WTC11 (cell line): Measurements from ENCODE around the gene SPATA31D3. TPM values are rescaled to one million over a fixed set of nuclear protein-coding genes. Genes with fewer than 3 reads are reported as not detected.

Experiments
- ATAC-seq: fragments of 200-7000 bp; cut with Tn5 transposase; 2 replicates; pipeline ENCODE4 v1.10.0; 2021; ENCODE audit warnings: mild to moderate bottlenecking, moderate library complexity
- CTCF ChIA-PET: fragments of 300-600 bp; sonication (Branson Sonifier 250); formaldehyde crosslinking; loops from one replicate; lab custom pipeline; 2021; ENCODE audit warnings: antibody characterized with exemption; lab: Charles Lee
- POLR2A ChIA-PET: fragments of 350-600 bp; sonication (Branson Sonifier 250); formaldehyde crosslinking; loops from one replicate; lab custom pipeline; 2021; ENCODE audit warnings: antibody characterized with exemption; lab: Charles Lee
- DNase-seq: peaks from one replicate; pipeline ENCODE4 v3.0.0; 2021; ENCODE audit warnings: low spot score
- H3K27ac Mint-ChIP-seq: 2 replicates; pipeline ENCODE4 v1.8.0; 2021; ENCODE audit warnings: mixed read lengths
- H3K27me3 Mint-ChIP-seq: 2 replicates; pipeline ENCODE4 v1.8.0; 2021; ENCODE audit warnings: low read depth, mild to moderate bottlenecking, moderate library complexity, mixed read lengths
- H3K36me3 Mint-ChIP-seq: 2 replicates; pipeline ENCODE4 v1.8.0; 2021; ENCODE audit warnings: mixed read lengths
- H3K4me1 Mint-ChIP-seq: 2 replicates; pipeline ENCODE4 v1.8.0; 2022; ENCODE audit warnings: mixed read lengths
- H3K4me3 Mint-ChIP-seq: 2 replicates; pipeline ENCODE4 v1.8.0; 2021; ENCODE audit warnings: mild to moderate bottlenecking, moderate library complexity, mixed read lengths
- H3K9me3 Mint-ChIP-seq: 2 replicates; pipeline ENCODE4 v1.8.0; 2021; ENCODE audit warnings: mixed read lengths
- AR ChIP-seq: fragments of 250-450 bp; sonication (Bioruptor Pico); IDR thresholded peaks from 2 replicates; pipeline ENCODE4 v1.9.0; 2021; ENCODE audit warnings: mild to moderate bottlenecking
- ATF1 ChIP-seq: sonication (generic); formaldehyde crosslinking; IDR thresholded peaks from 2 replicates; pipeline ENCODE4 v1.8.1; 2023; ENCODE audit warnings: mild to moderate bottlenecking, moderate library complexity, missing genetic modification reagents
- ETV6 ChIP-seq: sonication (generic); formaldehyde crosslinking; IDR thresholded peaks from 2 replicates; pipeline ENCODE4 v1.8.1; 2022; ENCODE audit warnings: mild to moderate bottlenecking, missing genetic modification reagents
- FOXJ3 ChIP-seq: sonication (generic); formaldehyde crosslinking; IDR thresholded peaks from 2 replicates; pipeline ENCODE4 v1.9.0; 2021; ENCODE audit warnings: missing genetic modification reagents, mild to moderate bottlenecking, borderline replicate concordance
- GRHL2 ChIP-seq: fragments of 250-450 bp; sonication (Bioruptor Pico); IDR thresholded peaks from 2 replicates; pipeline ENCODE4 v1.8.0; 2022; ENCODE audit warnings: mild to moderate bottlenecking, moderate library complexity; ENCODE audit not compliant: insufficient replicate concordance, severe bottlenecking
- JAZF1 ChIP-seq: fragments of 250-450 bp; sonication (Bioruptor Pico); IDR thresholded peaks from 2 replicates; pipeline ENCODE4 v1.9.0; 2021; ENCODE audit warnings: moderate library complexity, mild to moderate bottlenecking, inconsistent platforms
- SMAD4 ChIP-seq: sonication (generic); formaldehyde crosslinking; IDR thresholded peaks from 2 replicates; pipeline ENCODE4 v1.8.0; 2022; ENCODE audit warnings: mild to moderate bottlenecking, missing genetic modification reagents
- STAT6 ChIP-seq: sonication (generic); formaldehyde crosslinking; conservative IDR thresholded peaks from 2 replicates; pipeline ENCODE4 v1.8.1; 2023; ENCODE audit warnings: mild to moderate bottlenecking, low read depth, missing genetic modification reagents, moderate library complexity
- ZBTB21 ChIP-seq: sonication (generic); formaldehyde crosslinking; IDR thresholded peaks from 2 replicates; pipeline ENCODE4 v1.8.1; 2023; ENCODE audit warnings: mild to moderate bottlenecking, missing genetic modification reagents, borderline replicate concordance
- ZNF425 ChIP-seq: fragments of 250-450 bp; sonication (Bioruptor Pico); conservative IDR thresholded peaks from 2 replicates; pipeline ENCODE4 v1.9.0; 2021; ENCODE audit warnings: mild to moderate bottlenecking
- ZNF532 ChIP-seq: fragments of 250-450 bp; sonication (Bioruptor Pico); IDR thresholded peaks from 2 replicates; pipeline ENCODE4 v1.9.0; 2021; ENCODE audit warnings: mild to moderate bottlenecking, borderline replicate concordance
- ZNF671 ChIP-seq: fragments of 250-450 bp; sonication (Bioruptor Pico); IDR thresholded peaks from 2 replicates; pipeline ENCODE4 v1.8.0; 2021; ENCODE audit warnings: mild to moderate bottlenecking
- total RNA-seq: library from RNA; stranded (reverse); gene quantifications from 3 replicates; pipeline ENCODE4 v1.2.3, GENCODE V29; 2021
- TF ChIP-seq, protein P1 (sequence below): fragments of 200-600 bp; IDR thresholded peaks from 2 replicates; pipeline ENCODE4 v1.8.0; 2022; ENCODE audit warnings: antibody characterized with exemption
- TF ChIP-seq, protein P2 (sequence below): sonication (generic); formaldehyde crosslinking; IDR thresholded peaks from 2 replicates; pipeline ENCODE4 v1.8.1; 2022; ENCODE audit warnings: low read depth, mild to moderate bottlenecking, moderate library complexity, missing genetic modification reagents, borderline replicate concordance

The SPATA31D3 gene
- total RNA-seq, 1 experiment from 2014 or later: not detected

GRCh38 chr9:81980568-81980967 lies 37.3 kb downstream of the SPATA31D3 start:
- DNase-seq (no peak), ATAC-seq (no peak)
- TF ChIP-seq, protein P1, sequence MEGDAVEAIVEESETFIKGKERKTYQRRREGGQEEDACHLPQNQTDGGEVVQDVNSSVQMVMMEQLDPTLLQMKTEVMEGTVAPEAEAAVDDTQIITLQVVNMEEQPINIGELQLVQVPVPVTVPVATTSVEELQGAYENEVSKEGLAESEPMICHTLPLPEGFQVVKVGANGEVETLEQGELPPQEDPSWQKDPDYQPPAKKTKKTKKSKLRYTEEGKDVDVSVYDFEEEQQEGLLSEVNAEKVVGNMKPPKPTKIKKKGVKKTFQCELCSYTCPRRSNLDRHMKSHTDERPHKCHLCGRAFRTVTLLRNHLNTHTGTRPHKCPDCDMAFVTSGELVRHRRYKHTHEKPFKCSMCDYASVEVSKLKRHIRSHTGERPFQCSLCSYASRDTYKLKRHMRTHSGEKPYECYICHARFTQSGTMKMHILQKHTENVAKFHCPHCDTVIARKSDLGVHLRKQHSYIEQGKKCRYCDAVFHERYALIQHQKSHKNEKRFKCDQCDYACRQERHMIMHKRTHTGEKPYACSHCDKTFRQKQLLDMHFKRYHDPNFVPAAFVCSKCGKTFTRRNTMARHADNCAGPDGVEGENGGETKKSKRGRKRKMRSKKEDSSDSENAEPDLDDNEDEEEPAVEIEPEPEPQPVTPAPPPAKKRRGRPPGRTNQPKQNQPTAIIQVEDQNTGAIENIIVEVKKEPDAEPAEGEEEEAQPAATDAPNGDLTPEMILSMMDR: no peak
- no peak for TF ChIP-seq AR (CRISPR knock-in tag)
- TF ChIP-seq ZNF425 (CRISPR knock-in tag): no peak
- no peak for TF ChIP-seq ZBTB21 (CRISPR knock-in tag)
- no peak for TF ChIP-seq ETV6 (CRISPR knock-in tag)
- TF ChIP-seq GRHL2 (CRISPR knock-in tag): no peak
- no peak for TF ChIP-seq JAZF1 (CRISPR knock-in tag)
- no peak for TF ChIP-seq FOXJ3
- TF ChIP-seq ZNF671: no peak
- no peak for TF ChIP-seq ATF1
- TF ChIP-seq, protein P2, sequence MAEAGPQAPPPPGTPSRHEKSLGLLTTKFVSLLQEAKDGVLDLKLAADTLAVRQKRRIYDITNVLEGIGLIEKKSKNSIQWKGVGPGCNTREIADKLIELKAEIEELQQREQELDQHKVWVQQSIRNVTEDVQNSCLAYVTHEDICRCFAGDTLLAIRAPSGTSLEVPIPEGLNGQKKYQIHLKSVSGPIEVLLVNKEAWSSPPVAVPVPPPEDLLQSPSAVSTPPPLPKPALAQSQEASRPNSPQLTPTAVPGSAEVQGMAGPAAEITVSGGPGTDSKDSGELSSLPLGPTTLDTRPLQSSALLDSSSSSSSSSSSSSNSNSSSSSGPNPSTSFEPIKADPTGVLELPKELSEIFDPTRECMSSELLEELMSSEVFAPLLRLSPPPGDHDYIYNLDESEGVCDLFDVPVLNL (CRISPR knock-in tag): no peak
- H3K27me3 Mint-ChIP-seq: no peaks in the 10 kb centered on the region
- no peak overlapping the region for H3K4me3 Mint-ChIP-seq
- POLR2A ChIA-PET: no interaction called here
- H3K36me3 Mint-ChIP-seq: no peaks in the 10 kb centered on the region
- H3K4me1 Mint-ChIP-seq: 0 out of 2 replicates have a peak, but pooled peaks cover 4% of the 10 kb centered on the region
- CTCF ChIA-PET: no interaction called here
- H3K27ac Mint-ChIP-seq: no peak overlapping the region
- no peaks in the 10 kb centered on the region for H3K9me3 Mint-ChIP-seq

GRCh38 chr9:81981883-81982282 lies 38.6 kb downstream of the SPATA31D3 start:
- Mint-ChIP-seq H3K4me1 (0 out of 2 replicates have a peak, but pooled peaks cover 4% of the 10 kb centered on the region), H3K9me3 (no peaks in the 10 kb centered on the region)
- TF ChIP-seq ZNF532 (CRISPR knock-in tag) (no peak), ZNF671 (no peak), STAT6 (CRISPR knock-in tag) (no peak), SMAD4 (CRISPR knock-in tag) (no peak)
- TF ChIP-seq, all 79 proteins: peak for 0
- Mint-ChIP-seq H3K36me3 (no peaks in the 10 kb centered on the region), H3K27ac (no peak overlapping the region), H3K4me3 (no peak overlapping the region), H3K27me3 (no peaks in the 10 kb centered on the region)
- no peak for ATAC-seq
- DNase-seq: no peak
- POLR2A ChIA-PET: no interaction called here
- CTCF ChIA-PET: no interaction called here
